BLaER1 treated with 17β-estradiol and CSF1 and Interleukin-3, amounts not matched to agents 10 nM and 100 nM (cell line): ENCODE results near the gene EIF2B4.
A peak's percentile ranks its signal among the peaks of the same experiment; 100 is the strongest.

Experiments
- H3K27ac ChIP-seq, 11 experiments: shearing (Covaris generic); formaldehyde crosslinking; 2 replicates each; pipeline ENCODE4 v1.8.1; 2022
- H3K27me3 ChIP-seq, 11 experiments: shearing (Covaris generic); formaldehyde crosslinking; 2 replicates each; pipeline ENCODE4 v1.8.1; 2022
- H3K36me3 ChIP-seq, 11 experiments: shearing (Covaris generic); formaldehyde crosslinking; 2 replicates each; pipeline ENCODE4 v1.8.1; 2022
- H3K4me1 ChIP-seq, 10 experiments: shearing (Covaris generic); formaldehyde crosslinking; 2 replicates each; pipeline ENCODE4 v1.8.1; 2022
- H3K4me2 ChIP-seq, 11 experiments: shearing (Covaris generic); formaldehyde crosslinking; 2 replicates each; pipeline ENCODE4 v1.8.1; 2022
- H3K4me3 ChIP-seq, 10 experiments: shearing (Covaris generic); formaldehyde crosslinking; 2 replicates each; pipeline ENCODE4 v1.8.1; 2022
- H3K9ac ChIP-seq, 11 experiments: shearing (Covaris generic); formaldehyde crosslinking; 2 replicates each; pipeline ENCODE4 v1.8.1; 2022
- H3K9me3 ChIP-seq, 11 experiments: shearing (Covaris generic); formaldehyde crosslinking; replicated peaks in 1 of 11; 2 replicates each; pipeline ENCODE4 v1.8.1; 2022
- H4K20me1 ChIP-seq, 11 experiments: shearing (Covaris generic); formaldehyde crosslinking; 2 replicates each; pipeline ENCODE4 v1.8.1; 2022
- Cebpa-rat ChIP-seq, 11 experiments: shearing (Covaris generic); IDR thresholded peaks; 2 replicates each; pipeline ENCODE4 v1.8.1; 2022

EIF2B4 gene

DNA sequence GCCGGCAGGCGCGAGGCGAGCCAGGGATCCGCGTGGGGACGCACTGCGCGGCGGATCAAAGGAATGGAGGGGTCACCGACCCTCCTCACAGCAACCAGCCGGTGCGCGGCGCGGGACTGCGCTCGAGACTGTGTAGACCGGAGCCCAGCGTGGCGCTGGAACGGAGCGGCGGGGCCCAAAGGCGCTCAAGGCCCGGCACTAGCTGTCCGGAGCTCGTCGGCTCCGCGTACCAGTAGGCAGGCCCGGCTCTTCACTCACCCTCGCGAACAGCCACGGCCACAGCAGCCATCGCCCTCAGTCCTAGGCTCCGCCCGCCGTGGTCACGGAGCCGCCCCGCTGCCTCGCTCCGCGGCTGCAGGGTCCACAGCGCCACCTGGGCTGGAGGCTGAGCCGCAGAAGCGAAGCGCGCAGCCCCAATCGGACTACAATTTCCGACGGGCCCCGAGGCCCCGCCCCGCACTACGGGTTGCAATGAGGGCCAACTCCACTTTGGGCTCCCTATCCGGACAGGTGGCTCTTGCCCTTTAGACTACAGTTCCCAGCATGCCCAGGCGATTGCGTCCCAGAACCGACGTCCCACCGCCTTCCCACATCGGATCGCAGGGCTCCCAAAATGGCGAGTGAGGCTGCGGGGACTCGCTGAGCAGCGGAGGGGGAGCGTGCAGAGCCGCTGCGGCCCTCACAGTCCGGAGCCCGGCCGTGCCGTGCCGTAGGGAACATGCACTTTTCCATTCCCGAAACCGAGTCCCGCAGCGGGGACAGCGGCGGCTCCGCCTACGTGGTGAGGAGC, at the start of gene EIF2B4, which contains the start of gene SNX17:
Gene EIF2B4, minus strand, starts transcription at position 313 of the 790 bp plus-strand sequence. Its CDS starts 24 bp downstream, at position 289.
Gene SNX17, plus strand, starts transcription at position 591 of the 790 bp plus-strand sequence. Its CDS starts 128 bp downstream, at position 719.
- Histone ChIP-seq H3K27me3 (no peaks in the 10 kb centered on the region), H3K9ac (peak within 1 kb of the TSS; percentile 92 to 100 (median 97)), H3K27ac (peak within 1 kb of the TSS; percentile 85 to 99 (median 98)), H3K36me3 (peaks cover 55 to 74% (median 63%) of the 10 kb centered on the region in 11 experiments), H3K4me1 (peaks cover 41 to 52% (median 45%) of the 10 kb centered on the region in 10 experiments), H3K4me3 (peak within 1 kb of the TSS; percentile 76 to 98 (median 90)), H3K4me2 (peak within 1 kb of the TSS; percentile 90 to 98 (median 94)), H3K9me3 (no peaks in the 10 kb centered on the region), H4K20me1 (peaks cover 0 to 31% (median 10%) of the 10 kb centered on the region in 11 experiments; a peak in 13 of 22 replicates)
- no peak for TF ChIP-seq Cebpa-rat (IDR thresholded peaks at IDR 0.05)

DNA sequence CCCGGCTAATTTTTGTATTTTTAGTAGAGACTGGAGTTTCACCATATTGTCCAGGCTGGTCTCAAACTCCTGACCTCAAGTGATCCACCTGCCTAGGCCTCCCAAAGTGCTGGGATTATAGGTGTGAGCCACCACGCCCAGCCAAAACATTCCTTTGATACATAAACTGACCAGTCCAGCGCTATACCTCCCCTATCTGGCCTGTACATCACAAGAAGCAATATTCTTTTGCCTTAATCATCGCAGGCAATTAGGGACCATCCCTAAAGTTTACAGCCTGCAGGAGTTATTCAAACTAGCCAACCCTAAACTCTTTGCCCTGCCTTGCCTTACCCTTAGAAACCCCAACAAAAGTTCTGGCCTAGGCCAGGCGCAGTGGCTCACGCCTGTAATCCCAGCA, 46.0 kb upstream of the EIF2B4 start:
- Histone ChIP-seq H3K9ac (no peak overlapping the region), H3K27me3 (no peaks in the 10 kb centered on the region), H3K27ac (no peak overlapping the region), H4K20me1 (no peaks in the 10 kb centered on the region), H3K36me3 (no peaks in the 10 kb centered on the region), H3K4me3 (no peak overlapping the region), H3K4me2 (no peak overlapping the region), H3K9me3 (no peaks in the 10 kb centered on the region), H3K4me1 (0 out of 20 replicates have a peak, but pooled peaks cover 0 to 4% (median 0%) of the 10 kb centered on the region in 10 experiments)
- no peak for TF ChIP-seq Cebpa-rat (IDR thresholded peaks at IDR 0.05)

DNA sequence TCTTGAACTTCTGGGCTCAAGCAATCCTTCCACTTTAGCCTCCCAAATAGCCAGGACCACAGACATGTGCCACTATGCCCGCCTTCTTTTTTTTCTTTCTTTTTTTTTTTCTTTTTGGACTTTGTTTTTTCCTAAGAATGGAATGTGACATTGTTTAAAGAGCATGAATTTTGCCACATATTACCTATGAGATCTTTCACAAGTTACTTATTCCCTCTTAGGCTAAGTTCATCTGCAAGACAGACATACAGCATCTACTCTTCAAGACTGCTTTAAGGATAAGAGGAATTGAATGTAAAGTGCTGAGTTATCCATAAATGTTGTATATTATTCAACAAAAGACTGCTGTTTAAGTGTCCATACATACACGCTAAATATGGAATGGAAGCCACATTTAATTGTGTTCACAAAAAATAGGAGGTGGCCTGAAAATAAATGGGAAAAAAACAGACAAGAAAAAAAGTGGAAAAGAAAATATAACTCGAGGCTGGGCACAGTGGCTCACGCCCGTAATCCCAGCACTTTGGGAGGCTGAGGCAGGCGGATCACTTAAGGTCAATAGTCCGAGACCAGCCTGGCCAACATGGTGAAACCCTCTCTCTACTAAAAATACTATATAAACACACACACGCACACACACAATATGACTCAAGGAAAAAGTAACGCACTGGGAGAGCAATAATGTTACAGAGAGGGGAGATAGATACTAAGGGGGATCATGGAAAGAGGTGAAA, 42.4 kb upstream of the EIF2B4 start:
- peaks cover 0 to 17% (median 14%) of the 10 kb centered on the region in 11 experiments; a peak in 21 of 22 replicates for H4K20me1 ChIP-seq
- TF ChIP-seq Cebpa-rat (IDR thresholded peaks at IDR 0.05) = no peak
- H3K9me3 ChIP-seq = peaks cover 0 to 5% (median 0%) of the 10 kb centered on the region in 11 experiments; a peak in 1 of 22 replicates
- no peak overlapping the region for H3K4me3 ChIP-seq
- H3K4me2 ChIP-seq = no peak overlapping the region
- H3K27me3 ChIP-seq = no peaks in the 10 kb centered on the region
- H3K9ac ChIP-seq = no peak overlapping the region
- peaks cover 0 to 3% (median 2%) of the 10 kb centered on the region in 11 experiments; a peak in 14 of 22 replicates for H3K36me3 ChIP-seq
- H3K4me1 ChIP-seq = peaks cover 4 to 15% (median 12%) of the 10 kb centered on the region in 10 experiments
- H3K27ac ChIP-seq = no peak overlapping the region

DNA sequence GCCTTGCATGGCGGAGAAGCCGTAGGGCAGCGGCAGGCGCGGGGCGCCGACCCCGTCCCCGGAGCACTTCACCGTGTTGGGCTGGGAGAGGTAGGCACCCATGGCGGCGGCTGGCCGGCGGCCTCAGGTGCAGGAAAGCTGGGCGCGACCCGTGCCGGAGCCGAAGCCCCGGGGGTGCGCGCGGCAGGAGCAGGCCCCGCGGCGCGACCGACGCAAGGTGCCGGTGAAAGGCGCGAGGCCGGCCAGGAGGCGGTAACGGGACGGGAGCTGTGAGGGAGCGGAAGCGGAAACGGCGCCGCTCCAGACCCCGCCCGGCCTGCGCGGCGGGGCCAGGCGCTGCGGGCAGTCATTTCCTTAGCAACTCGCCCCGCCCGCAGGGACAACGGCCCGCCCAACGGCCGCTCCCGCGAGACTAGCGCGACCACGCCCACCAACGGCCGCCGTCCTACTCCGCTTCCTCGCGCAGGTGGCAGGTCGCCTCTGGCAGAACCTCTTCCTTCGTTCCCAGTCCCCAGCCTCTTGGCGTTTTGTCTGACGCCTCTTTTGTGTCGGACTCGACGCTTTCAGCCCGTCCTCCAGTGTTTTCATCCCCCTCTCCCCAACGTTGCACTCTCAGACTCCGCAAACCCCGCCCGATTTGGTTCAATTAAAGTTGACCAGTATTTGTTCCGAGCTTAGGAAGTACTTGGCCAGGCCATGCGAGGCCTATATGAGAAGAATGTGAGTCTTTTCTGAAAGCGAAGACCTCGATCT, 39.4 kb upstream of the EIF2B4 start, which contains the start of gene PPM1G:
Gene PPM1G, minus strand, starts transcription at position 271 of the 753 bp plus-strand sequence. Its CDS starts 169 bp downstream, at position 102.
- no peak for TF ChIP-seq Cebpa-rat (IDR thresholded peaks at IDR 0.05)
- Histone ChIP-seq H3K36me3 (peaks cover 3 to 34% (median 31%) of the 10 kb centered on the region in 11 experiments; a peak in 20 of 22 replicates), H3K4me2 (peak within 1 kb of the TSS; percentile 78 to 98 (median 89)), H3K27me3 (no peaks in the 10 kb centered on the region), H3K27ac (peak within 1 kb of the TSS; percentile 46 to 94 (median 91)), H3K9me3 (peaks cover 0 to 5% (median 0%) of the 10 kb centered on the region in 11 experiments; a peak in 1 of 22 replicates), H3K4me3 (peak within 1 kb of the TSS; percentile 86 to 100 (median 98)), H3K4me1 (peaks cover 17 to 30% (median 26%) of the 10 kb centered on the region in 10 experiments), H3K9ac (peak within 1 kb of the TSS; percentile 84 to 98 (median 93)), H4K20me1 (peaks cover 6 to 48% (median 45%) of the 10 kb centered on the region in 11 experiments; a peak in 21 of 22 replicates)

DNA sequence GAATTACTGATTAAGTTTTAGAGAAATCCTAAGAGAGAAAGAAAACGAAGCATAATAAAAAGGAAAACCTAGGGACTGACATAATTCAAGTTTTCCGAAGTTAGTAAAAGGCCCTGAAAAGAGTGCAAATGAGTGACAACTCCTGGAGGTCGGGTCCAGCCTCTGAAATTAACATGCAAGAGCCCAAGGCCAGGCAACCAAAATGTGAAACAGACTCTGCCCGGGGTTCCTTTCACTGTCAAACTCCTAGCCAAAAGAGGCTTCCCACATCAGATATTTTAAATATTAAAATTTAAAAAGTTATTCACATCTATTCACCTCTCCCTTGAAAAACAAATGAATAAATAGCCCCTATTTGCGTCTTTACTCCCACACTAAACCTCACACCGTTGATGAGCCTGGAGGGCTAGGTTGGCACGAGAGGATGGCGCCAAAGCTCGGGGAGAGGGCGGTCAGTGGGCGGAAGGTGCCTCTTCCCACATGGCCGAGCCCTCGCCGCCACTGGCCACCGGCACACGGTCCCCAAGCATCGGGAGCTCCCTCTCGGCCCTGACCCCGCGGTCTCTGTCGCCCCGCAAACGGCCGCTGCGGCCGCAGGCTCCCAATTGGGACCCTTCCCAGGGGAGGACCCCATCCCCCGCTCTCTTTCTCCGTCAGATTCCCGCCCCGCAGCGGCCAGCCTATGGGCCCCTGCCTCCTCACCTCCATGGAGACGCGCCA, 38.6 kb upstream of the EIF2B4 start:
- Histone ChIP-seq H3K9ac (peak overlapping the region; percentile 84 to 98 (median 93)), H3K9me3 (peaks cover 0 to 5% (median 0%) of the 10 kb centered on the region in 11 experiments; a peak in 1 of 22 replicates), H3K36me3 (peaks cover 3 to 41% (median 38%) of the 10 kb centered on the region in 11 experiments; a peak in 20 of 22 replicates), H3K4me1 (peaks cover 17 to 30% (median 25%) of the 10 kb centered on the region in 10 experiments), H3K27me3 (no peaks in the 10 kb centered on the region), H3K4me2 (peak overlapping the region; percentile 78 to 98 (median 89)), H4K20me1 (peaks cover 6 to 56% (median 52%) of the 10 kb centered on the region in 11 experiments; a peak in 21 of 22 replicates), H3K27ac (peak overlapping the region; percentile 46 to 94 (median 91)), H3K4me3 (peak overlapping the region; percentile 86 to 100 (median 98))
- no peak for TF ChIP-seq Cebpa-rat (IDR thresholded peaks at IDR 0.05)

DNA sequence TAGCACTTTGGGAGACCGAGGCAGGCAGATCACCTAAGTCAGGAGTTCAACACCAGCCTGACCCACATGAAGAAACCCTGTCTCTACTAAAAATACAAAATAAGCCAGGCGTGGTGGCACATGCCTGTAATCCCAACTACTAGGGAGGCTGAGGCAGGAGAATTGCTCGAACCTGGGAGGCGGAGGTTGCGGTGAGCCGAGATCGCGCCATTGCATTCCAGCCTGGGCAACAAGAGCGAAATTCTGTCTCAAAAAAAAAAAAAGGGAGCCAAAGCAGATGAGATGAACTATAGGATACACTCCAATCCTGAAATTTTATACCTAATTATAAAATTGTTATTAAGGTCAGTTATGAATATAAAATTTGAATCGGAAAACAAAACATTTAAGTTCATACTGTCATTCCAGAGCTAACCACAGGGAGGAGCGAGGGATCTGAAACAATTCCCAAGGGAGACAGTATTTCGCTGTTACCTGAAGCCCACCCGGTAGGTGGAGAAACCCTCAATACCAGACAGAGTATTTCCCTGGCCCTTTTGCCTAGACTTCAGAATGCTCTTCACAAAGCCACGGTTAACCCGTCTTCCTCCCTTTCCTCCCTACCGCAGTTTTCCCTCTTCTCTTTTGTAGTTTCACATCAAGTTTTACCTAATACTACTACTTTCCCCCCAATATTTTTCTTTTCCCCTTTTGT, 37.8 kb upstream of the EIF2B4 start:
- peak overlapping the region; percentile 86 to 100 (median 98) for H3K4me3 ChIP-seq
- peak overlapping the region; percentile 38 to 94 (median 91); a peak in 19 of 22 replicates for H3K27ac ChIP-seq
- no peaks in the 10 kb centered on the region for H3K27me3 ChIP-seq
- H3K9me3 ChIP-seq = peaks cover 0 to 5% (median 0%) of the 10 kb centered on the region in 11 experiments; a peak in 1 of 22 replicates
- peaks cover 17 to 38% (median 26%) of the 10 kb centered on the region in 10 experiments for H3K4me1 ChIP-seq
- TF ChIP-seq Cebpa-rat (IDR thresholded peaks at IDR 0.05) = no peak
- peak overlapping the region; percentile 78 to 98 (median 89) for H3K4me2 ChIP-seq
- peaks cover 7 to 49% (median 46%) of the 10 kb centered on the region in 11 experiments; a peak in 21 of 22 replicates for H3K36me3 ChIP-seq
- peak overlapping the region; percentile 84 to 98 (median 93) for H3K9ac ChIP-seq
- peaks cover 6 to 64% (median 60%) of the 10 kb centered on the region in 11 experiments; a peak in 21 of 22 replicates for H4K20me1 ChIP-seq
